B cell (primary cell): ENCODE data around the gene ARHGEF4.

Source experiments
- CTCF ChIP-seq: fragments of 200-600 bp; IDR thresholded peaks from one replicate; pipeline ENCODE4 v1.8.0; 2022; ENCODE audit warnings: antibody characterized with exemption, mild to moderate bottlenecking
- EZH2 ChIP-seq: IDR thresholded peaks from 2 replicates; pipeline ENCODE4 v1.6.1; 2012; ENCODE audit warnings: borderline replicate concordance, low read depth, mild to moderate bottlenecking, moderate library complexity, low read length; ENCODE audit not compliant: insufficient read depth, poor library complexity, severe bottlenecking

- TF ChIP-seq CTCF (no peak), EZH2 (no peak)
Observed at GRCh38 chr2:131035826-131036231, 199.1 kb downstream of the ARHGEF4 start.
